SK-N-SH treated with all-trans-retinoic acid at 6 μM for 48 hours (cell line): Measurements from ENCODE around the gene MAEL.

Source experiments
- ATAC-seq: fragments of 200-7000 bp; cut with Tn5 transposase; 3 replicates; pipeline ENCODE4 v1.9.1; 2020; ENCODE audit warnings: mild to moderate bottlenecking, moderate library complexity
- ARNTL ChIP-seq: fragments of 450-650 bp; formaldehyde crosslinking; IDR thresholded peaks from 2 replicates; pipeline ENCODE4 v1.5.0; 2020; ENCODE audit warnings: low read depth, mild to moderate bottlenecking, moderate library complexity, borderline replicate concordance
- BACH2 ChIP-seq: fragments of 250-450 bp; sonication (Bioruptor Pico); IDR thresholded peaks from 2 replicates; pipeline ENCODE4 v1.9.0; 2021; ENCODE audit warnings: mild to moderate bottlenecking, borderline replicate concordance
- CREB5 ChIP-seq: fragments of 250-450 bp; sonication (Bioruptor Pico); IDR thresholded peaks from 2 replicates; pipeline ENCODE4 v1.5.1; 2020; ENCODE audit warnings: low read depth, mild to moderate bottlenecking, moderate library complexity
- CSDC2 ChIP-seq: fragments of 250-450 bp; sonication (Bioruptor Pico); IDR thresholded peaks from 2 replicates; pipeline ENCODE4 v1.5.0; 2020; ENCODE audit warnings: mild to moderate bottlenecking, moderate library complexity
- ESRRG ChIP-seq: fragments of 250-450 bp; sonication (Bioruptor Pico); IDR thresholded peaks from 2 replicates; pipeline ENCODE4 v1.6.1; 2021; ENCODE audit warnings: mild to moderate bottlenecking
- GLIS3 ChIP-seq: fragments of 250-450 bp; sonication (Bioruptor Pico); IDR thresholded peaks from 2 replicates; pipeline ENCODE4 v1.5.0; 2020; ENCODE audit warnings: mild to moderate bottlenecking, moderate library complexity
- OSR1 ChIP-seq: fragments of 250-450 bp; sonication (Bioruptor Pico); IDR thresholded peaks from 2 replicates; pipeline ENCODE4 v1.8.0; 2022; ENCODE audit warnings: moderate library complexity, mild to moderate bottlenecking, inconsistent platforms
- PATZ1 ChIP-seq: fragments of 250-450 bp; sonication (Bioruptor Pico); IDR thresholded peaks from 2 replicates; pipeline ENCODE4 v1.8.0; 2020; ENCODE audit warnings: mild to moderate bottlenecking, moderate library complexity, borderline replicate concordance
- TCF4 ChIP-seq: fragments of 250-450 bp; sonication (Bioruptor Pico); IDR thresholded peaks from 2 replicates; pipeline ENCODE4 v1.8.0; 2021; ENCODE audit warnings: mild to moderate bottlenecking, moderate library complexity, borderline replicate concordance
- TOX ChIP-seq: fragments of 250-450 bp; sonication (Bioruptor Pico); IDR thresholded peaks from 2 replicates; pipeline ENCODE4 v1.8.0; 2021; ENCODE audit warnings: mild to moderate bottlenecking, moderate library complexity, borderline replicate concordance
- ZC3H10 ChIP-seq: fragments of 250-450 bp; sonication (Bioruptor Pico); IDR thresholded peaks from 2 replicates; pipeline ENCODE4 v1.5.1; 2021; ENCODE audit warnings: mild to moderate bottlenecking, moderate library complexity
- ZFP3 ChIP-seq: fragments of 250-450 bp; sonication (Bioruptor Pico); IDR thresholded peaks from 2 replicates; pipeline ENCODE4 v1.5.0; 2020; ENCODE audit warnings: mild to moderate bottlenecking, moderate library complexity
- ZFP30 ChIP-seq: fragments of 450-650 bp; formaldehyde crosslinking; IDR thresholded peaks from 2 replicates; pipeline ENCODE4 v1.5.0; 2022; ENCODE audit warnings: mild to moderate bottlenecking, moderate library complexity
- ZNF565 ChIP-seq: fragments of 450-650 bp; formaldehyde crosslinking; conservative IDR thresholded peaks from 2 replicates; pipeline ENCODE4 v1.5.0; 2020; ENCODE audit warnings: low read depth, mild to moderate bottlenecking, moderate library complexity
- ZNF70 ChIP-seq: fragments of 450-650 bp; formaldehyde crosslinking; IDR thresholded peaks from 2 replicates; pipeline ENCODE4 v1.5.0; 2020; ENCODE audit warnings: mild to moderate bottlenecking, moderate library complexity
- ZNF8 ChIP-seq: fragments of 450-650 bp; formaldehyde crosslinking; IDR thresholded peaks from 2 replicates; pipeline ENCODE4 v1.5.0; 2020; ENCODE audit warnings: mild to moderate bottlenecking, moderate library complexity
- TF ChIP-seq, protein P1 (sequence below): fragments of 250-450 bp; sonication (Bioruptor Pico); IDR thresholded peaks from 2 replicates; pipeline ENCODE4 v1.5.1; 2021; ENCODE audit warnings: mild to moderate bottlenecking, moderate library complexity
- TF ChIP-seq, protein P2 (sequence below): fragments of 250-450 bp; sonication (Bioruptor Pico); IDR thresholded peaks from 2 replicates; pipeline ENCODE4 v1.8.0; 2021; ENCODE audit warnings: low read depth, mild to moderate bottlenecking, moderate library complexity, borderline replicate concordance

MAEL gene

GRCh38 chr1:167054946-167055630 lies 66.0 kb downstream of the MAEL start:
- no peak for ATAC-seq
- TF ChIP-seq, protein P1, sequence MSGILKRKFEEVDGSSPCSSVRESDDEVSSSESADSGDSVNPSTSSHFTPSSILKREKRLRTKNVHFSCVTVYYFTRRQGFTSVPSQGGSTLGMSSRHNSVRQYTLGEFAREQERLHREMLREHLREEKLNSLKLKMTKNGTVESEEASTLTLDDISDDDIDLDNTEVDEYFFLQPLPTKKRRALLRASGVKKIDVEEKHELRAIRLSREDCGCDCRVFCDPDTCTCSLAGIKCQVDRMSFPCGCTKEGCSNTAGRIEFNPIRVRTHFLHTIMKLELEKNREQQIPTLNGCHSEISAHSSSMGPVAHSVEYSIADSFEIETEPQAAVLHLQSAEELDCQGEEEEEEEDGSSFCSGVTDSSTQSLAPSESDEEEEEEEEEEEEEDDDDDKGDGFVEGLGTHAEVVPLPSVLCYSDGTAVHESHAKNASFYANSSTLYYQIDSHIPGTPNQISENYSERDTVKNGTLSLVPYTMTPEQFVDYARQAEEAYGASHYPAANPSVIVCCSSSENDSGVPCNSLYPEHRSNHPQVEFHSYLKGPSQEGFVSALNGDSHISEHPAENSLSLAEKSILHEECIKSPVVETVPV, result no peak

DNA sequence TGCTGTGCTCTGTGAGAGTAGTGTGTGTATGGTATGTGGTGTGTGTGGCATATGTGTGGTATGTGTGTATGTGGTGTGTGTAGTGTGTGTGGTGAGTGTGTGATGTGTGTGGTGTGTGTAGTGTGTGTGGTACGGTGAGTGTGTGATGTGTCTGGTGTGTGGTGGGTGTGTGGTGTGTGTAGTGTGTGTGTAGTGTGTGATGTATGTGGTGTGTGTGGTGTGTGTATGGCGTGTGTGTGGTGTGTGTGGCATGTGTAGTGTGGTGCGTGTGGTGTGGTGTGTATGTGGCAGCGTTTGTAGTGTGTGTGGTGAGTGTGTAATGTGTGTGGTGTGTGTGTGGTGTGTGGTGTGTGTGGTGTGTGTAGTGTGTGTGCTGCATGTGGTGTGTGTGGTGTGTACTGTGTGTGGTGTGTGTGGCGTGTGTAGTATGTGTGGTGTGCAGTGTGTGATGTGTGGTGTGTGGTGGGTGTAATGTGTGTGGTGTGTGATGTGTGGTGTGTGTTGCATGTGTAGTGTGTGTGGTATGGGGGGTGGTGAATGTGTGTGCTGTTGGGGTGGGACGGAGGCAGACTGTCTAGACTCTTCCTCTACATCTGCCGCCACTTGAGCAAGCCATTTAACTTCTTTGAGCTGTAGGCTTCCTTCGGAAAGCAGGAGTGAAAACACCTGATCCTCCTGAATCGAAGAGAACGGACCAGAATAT lies 67.6 kb downstream of the MAEL start:
- TF ChIP-seq ARNTL (CRISPR knock-in tag) (no peak), GLIS3 (CRISPR knock-in tag) (no peak), ESRRG (CRISPR knock-in tag) (no peak), CREB5 (CRISPR knock-in tag) (no peak), BACH2 (CRISPR knock-in tag) (no peak), OSR1 (no peak), ZNF70 (CRISPR knock-in tag) (no peak), ZFP30 (CRISPR knock-in tag) (no peak)
- TF ChIP-seq, protein P1, result no peak
- ATAC-seq, result no peak

DNA sequence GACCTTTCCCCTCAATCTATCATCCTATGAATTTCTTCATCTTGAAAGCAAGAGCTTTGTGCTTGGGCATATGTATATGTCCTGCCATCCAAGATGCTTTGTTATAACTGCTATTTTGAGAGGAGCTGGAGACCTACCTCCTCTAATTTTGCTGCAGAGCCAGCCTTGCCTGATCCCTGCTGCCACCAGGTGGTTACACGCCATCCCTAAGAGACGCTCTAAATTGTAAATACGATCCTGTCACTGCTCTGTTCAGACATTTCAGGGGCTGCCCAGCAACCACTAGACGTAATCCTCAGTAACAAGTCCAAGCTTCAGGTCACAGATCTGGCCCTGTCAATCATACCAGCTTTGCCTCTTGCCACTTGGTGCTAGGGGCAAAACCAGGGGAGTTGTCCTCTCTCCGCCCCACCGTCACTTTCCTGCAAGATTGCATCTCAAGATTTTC lies 68.2 kb downstream of the MAEL start:
- ATAC-seq, result peak; percentile 51
- TF ChIP-seq, protein P2, sequence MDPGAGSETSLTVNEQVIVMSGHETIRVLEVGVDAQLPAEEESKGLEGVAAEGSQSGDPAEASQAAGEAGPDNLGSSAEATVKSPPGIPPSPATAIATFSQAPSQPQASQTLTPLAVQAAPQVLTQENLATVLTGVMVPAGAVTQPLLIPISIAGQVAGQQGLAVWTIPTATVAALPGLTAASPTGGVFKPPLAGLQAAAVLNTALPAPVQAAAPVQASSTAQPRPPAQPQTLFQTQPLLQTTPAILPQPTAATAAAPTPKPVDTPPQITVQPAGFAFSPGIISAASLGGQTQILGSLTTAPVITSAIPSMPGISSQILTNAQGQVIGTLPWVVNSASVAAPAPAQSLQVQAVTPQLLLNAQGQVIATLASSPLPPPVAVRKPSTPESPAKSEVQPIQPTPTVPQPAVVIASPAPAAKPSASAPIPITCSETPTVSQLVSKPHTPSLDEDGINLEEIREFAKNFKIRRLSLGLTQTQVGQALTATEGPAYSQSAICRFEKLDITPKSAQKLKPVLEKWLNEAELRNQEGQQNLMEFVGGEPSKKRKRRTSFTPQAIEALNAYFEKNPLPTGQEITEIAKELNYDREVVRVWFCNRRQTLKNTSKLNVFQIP (CRISPR knock-in tag), result no peak
- no peak for TF ChIP-seq BACH2 (CRISPR knock-in tag)
- TF ChIP-seq, all 23 proteins: peak for 0

DNA sequence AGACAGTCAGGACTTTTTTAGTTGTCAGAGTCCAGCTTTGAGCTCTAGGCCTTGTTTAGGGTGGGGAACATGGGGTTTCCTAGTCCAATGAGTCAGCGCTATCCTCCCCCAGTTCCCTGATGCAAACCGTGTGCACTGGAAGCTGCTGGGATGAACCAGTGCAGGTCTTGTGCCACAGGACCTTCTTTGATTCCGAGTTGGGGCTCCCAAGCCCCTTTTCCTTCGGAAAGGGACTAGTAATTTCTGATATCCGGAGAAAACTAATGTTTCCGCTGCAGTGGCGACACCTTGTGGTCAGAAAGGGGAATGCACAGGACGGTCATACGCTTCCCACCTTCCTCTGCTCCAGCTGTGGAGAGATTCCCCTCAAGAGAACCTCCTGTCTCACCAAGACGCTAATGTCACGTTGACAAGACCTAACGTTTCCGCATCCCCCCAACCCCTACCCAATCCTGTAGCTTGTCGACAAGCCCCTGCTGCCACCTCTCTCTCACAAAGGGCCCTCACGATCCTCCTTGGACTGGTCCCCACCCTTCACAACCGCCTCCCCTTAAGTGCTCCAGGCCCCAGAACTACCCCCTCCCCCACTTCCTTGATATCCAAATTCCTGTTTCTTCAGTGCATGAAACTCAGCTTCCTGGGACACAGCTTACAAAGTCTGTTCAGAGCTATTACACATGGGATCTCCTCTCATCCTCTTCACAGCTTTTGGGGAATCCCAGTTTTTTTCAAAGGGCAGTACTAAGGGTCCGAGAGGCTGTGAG lies 70.1 kb downstream of the MAEL start:
- ATAC-seq, result peak; percentile 81

More for the DNA sequence above, 70.1 kb downstream of the MAEL start:
- TF ChIP-seq, protein P2 (CRISPR knock-in tag), result no peak
- TF ChIP-seq PATZ1, result no peak
- TF ChIP-seq, protein P1, result no peak
- TF ChIP-seq TCF4 (CRISPR knock-in tag), result no peak
- TF ChIP-seq CSDC2 (CRISPR knock-in tag), result no peak
- no peak for TF ChIP-seq ZFP3
- no peak for TF ChIP-seq OSR1
- no peak for TF ChIP-seq ZNF565 (CRISPR knock-in tag)
- no peak for TF ChIP-seq CREB5 (CRISPR knock-in tag)
- no peak for TF ChIP-seq ZFP30 (CRISPR knock-in tag)
- TF ChIP-seq ZC3H10, result no peak
- no peak for TF ChIP-seq TOX (CRISPR knock-in tag)
- no peak for TF ChIP-seq ZNF8 (CRISPR knock-in tag)
- TF ChIP-seq, all 23 proteins: peak for 0
